K562 (cell line): Measurements from ENCODE around the gene TSPYL4. TPM values are rescaled to one million over a fixed set of nuclear protein-coding genes. Genes with fewer than 3 reads are reported as not detected.
A peak's percentile ranks its signal among the peaks of the same experiment; 100 is the strongest.

Experiments used
- GABPB1 ChIP-seq: sonication (generic); formaldehyde crosslinking; IDR thresholded peaks from 2 replicates; pipeline ENCODE4 v1.8.0; 2022; ENCODE audit warnings: mild to moderate bottlenecking, missing genetic modification reagents
- KLF16 ChIP-seq: IDR thresholded peaks from 2 replicates; pipeline ENCODE4 v1.6.1; 2016; ENCODE audit warnings: antibody characterized with exemption
- LCOR ChIP-seq: sonication (generic); formaldehyde crosslinking; IDR thresholded peaks from 2 replicates; pipeline ENCODE4 v1.8.0; 2022; ENCODE audit warnings: mild to moderate bottlenecking, missing genetic modification reagents
- NKRF ChIP-seq: fragments of 450-650 bp; IDR thresholded peaks from 2 replicates; pipeline ENCODE4 v1.6.1; 2016; ENCODE audit warnings: borderline replicate concordance
- SMARCA5 ChIP-seq: fragments of 450-650 bp; IDR thresholded peaks from 2 replicates; pipeline ENCODE4 v1.6.1; 2016
- SPI1 ChIP-seq: IDR thresholded peaks from 2 replicates; pipeline ENCODE4 v1.6.1; 2011; ENCODE audit warnings: low read depth, low read length, control low read depth, borderline replicate concordance
- SRF ChIP-seq, 2 experiments: fragments of 250-450, 450-650 bp in 1 of 2; sonication (Bioruptor Pico) in 1 of 2; sonication (generic) in 1 of 2; formaldehyde crosslinking; IDR thresholded peaks; 2 replicates each; pipeline versions ENCODE4 v1.5.0 to v1.5.1; 2020 to 2022; ENCODE audit warnings: mild to moderate bottlenecking in 1 of 2, missing genetic modification reagents in 1 of 2
- SUPT5H ChIP-seq: fragments of 450-650 bp; IDR thresholded peaks from 2 replicates; pipeline ENCODE4 v1.6.1; 2016
- TAL1 ChIP-seq: fragments of 450-650 bp; IDR thresholded peaks from 2 replicates; pipeline ENCODE4 v1.6.1; 2016; ENCODE audit warnings: mild to moderate bottlenecking
- UBTF ChIP-seq, 2 experiments: IDR thresholded peaks; 2 replicates each; pipeline ENCODE4 v1.6.1; 2012; ENCODE audit warnings: improper control_type of control experiment in 2 of 2, low read depth in 2 of 2, low read length in 2 of 2, borderline replicate concordance in 1 of 2
- polyA plus RNA-seq, 8 experiments: library from polyadenylated mRNA; depleted of rRNA in 4 of 8; stranded (reverse) in 5 of 8; unstranded in 3 of 8; fragments of >200 nt; fragmentation: Nextera tagmentation in 2 of 8; fragmentation: Illumina TruSeq in 1 of 8; extraction: Ambion mirVana in 2 of 8; extraction: Trizol in 1 of 8; gene quantifications; 2 replicates each; pipeline versions ENCODE4 v1.2.1 to v1.2.3, GENCODE V29; 2011 to 2014; ENCODE audit warnings: inconsistent platforms in 1 of 8, missing spikeins in 1 of 8
- total RNA-seq, 7 experiments: library from RNA; depleted of rRNA in 6 of 7; stranded (reverse); fragments of >200 nt in 6 of 7; fragmentation: Illumina TruSeq in 2 of 7; extraction: Trizol in 2 of 7; gene quantifications; 2 replicates each; pipeline versions ENCODE4 v1.2.1 to v1.2.3, GENCODE V29; 2011 to 2021; ENCODE audit warnings: low replicate concordance in 1 of 7
- TF ChIP-seq, protein P1 (sequence below): IDR thresholded peaks from 3 replicates; pipeline ENCODE4 v1.6.1; 2011; ENCODE audit warnings: borderline replicate concordance, mild to moderate bottlenecking; ENCODE audit not compliant: insufficient read length, insufficient read depth
- TF ChIP-seq, protein P2 (sequence below): fragments of 250-450 bp; sonication (Bioruptor Pico); IDR thresholded peaks from 2 replicates; pipeline ENCODE4 v1.8.0; 2022; ENCODE audit warnings: moderate library complexity, mild to moderate bottlenecking, inconsistent platforms

The TSPYL4 gene
- total and polyA plus RNA-seq, 9 of the 15 experiments (the other 6 are each of a cell fraction or from before 2014, with no cell fraction given): 0.69 to 18.0 (median 9.1) TPM

GRCh38 chr6:116268589-116269293, 14.9 kb upstream of the TSPYL4 start (continued):
- TF ChIP-seq GABPB1 (no peak), TAL1 (no peak), SPI1 (0 out of 2 replicates have a peak, but pooled peaks have one; percentile 37), NKRF (no peak), UBTF (IDR thresholded peaks at IDR 0.05; ENCODE audit: borderline replicate concordance in 1 of 2, low read depth in 2 of 2, low read length in 2 of 2) (0 out of 4 replicates have a peak, but pooled peaks of 1 of the 2 experiments have one; percentile 18), SRF (CRISPR knock-in tag; IDR thresholded peaks at IDR 0.05) (no peak), LCOR (CRISPR knock-in tag) (0 out of 2 replicates have a peak, but pooled peaks have one; percentile 37), SUPT5H (no peak), SMARCA5 (no peak), KLF16 (0 out of 2 replicates have a peak, but pooled peaks have one; percentile 39)
- TF ChIP-seq, protein P1, sequence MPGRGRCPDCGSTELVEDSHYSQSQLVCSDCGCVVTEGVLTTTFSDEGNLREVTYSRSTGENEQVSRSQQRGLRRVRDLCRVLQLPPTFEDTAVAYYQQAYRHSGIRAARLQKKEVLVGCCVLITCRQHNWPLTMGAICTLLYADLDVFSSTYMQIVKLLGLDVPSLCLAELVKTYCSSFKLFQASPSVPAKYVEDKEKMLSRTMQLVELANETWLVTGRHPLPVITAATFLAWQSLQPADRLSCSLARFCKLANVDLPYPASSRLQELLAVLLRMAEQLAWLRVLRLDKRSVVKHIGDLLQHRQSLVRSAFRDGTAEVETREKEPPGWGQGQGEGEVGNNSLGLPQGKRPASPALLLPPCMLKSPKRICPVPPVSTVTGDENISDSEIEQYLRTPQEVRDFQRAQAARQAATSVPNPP: no peak
- TF ChIP-seq, protein P2, sequence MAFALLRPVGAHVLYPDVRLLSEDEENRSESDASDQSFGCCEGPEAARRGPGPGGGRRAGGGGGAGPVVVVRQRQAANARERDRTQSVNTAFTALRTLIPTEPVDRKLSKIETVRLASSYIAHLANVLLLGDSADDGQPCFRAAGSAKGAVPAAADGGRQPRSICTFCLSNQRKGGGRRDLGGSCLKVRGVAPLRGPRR: no peak
